ENCODE data around the gene FBN1. TPM values are rescaled to one million over a fixed set of nuclear protein-coding genes. Genes with fewer than 3 reads are reported as not detected.

The FBN1 gene
- total RNA-seq, 4 donors from 2014 or later = 113 to 147 (median 120) TPM

GRCh38 chr15:48481802-48482201 is 163.7 kb downstream of the FBN1 start:
- WGBS, 2 donors = 88 to 94% methylated on average over 2 of the region's 2 CpGs
- Histone ChIP-seq H3K9me3 (no peaks in the 10 kb centered on the region), H3K4me3 (replicated peaks in 1 of 3) (no peak overlapping the region), H3K36me3 (peaks cover 13 to 15% of the 10 kb centered on the region in 2 donors), H3K27me3 (no peaks in the 10 kb centered on the region), H3K27ac (no peak overlapping the region), H3K4me1 (peaks cover 13 to 14% of the 10 kb centered on the region in 2 donors)
- TF ChIP-seq POLR2A (IDR thresholded peaks at IDR 0.05) = no peak
- TF ChIP-seq CTCF (IDR thresholded peaks at IDR 0.05) = no peak
- no peak for DNase-seq
- intact Hi-C loops (cut with DNase I) = no loop called here

GRCh38 chr15:48479751-48480150 is 165.8 kb downstream of the FBN1 start:
- intact Hi-C loops (cut with DNase I) = no loop called here
- no peak for DNase-seq
- no peak overlapping the region for H3K4me3 ChIP-seq (replicated peaks in 1 of 3)
- H3K9me3 ChIP-seq = no peaks in the 10 kb centered on the region
- H3K4me1 ChIP-seq = peaks cover 13 to 14% of the 10 kb centered on the region in 2 donors
- peaks cover 0 to 5% of the 10 kb centered on the region in 2 donors for H3K36me3 ChIP-seq
- peak overlapping the region in 2 of 3 donors; percentile 20 to 48 for H3K27ac ChIP-seq
- WGBS, 2 donors = 93 to 95% methylated on average over 2 of the region's 2 CpGs
- no peaks in the 10 kb centered on the region for H3K27me3 ChIP-seq
- TF ChIP-seq POLR2A (IDR thresholded peaks at IDR 0.05) = no peak
- no peak for TF ChIP-seq CTCF (IDR thresholded peaks at IDR 0.05)

GRCh38 chr15:48478581-48478980 is 166.9 kb downstream of the FBN1 start:
- DNase-seq = no peak
- Histone ChIP-seq H3K9me3 (no peaks in the 10 kb centered on the region), H3K4me1 (peaks cover 13 to 14% of the 10 kb centered on the region in 2 donors), H3K4me3 (replicated peaks in 1 of 3) (no peak overlapping the region), H3K36me3 (peaks cover 3 to 6% of the 10 kb centered on the region in 2 donors), H3K27me3 (no peaks in the 10 kb centered on the region), H3K27ac (no peak overlapping the region)
- 83 to 95% methylated on average over 2 of the region's 2 CpGs for WGBS, 2 donors
- intact Hi-C loops (cut with DNase I) = no loop called here
- TF ChIP-seq POLR2A (IDR thresholded peaks at IDR 0.05) (no peak), CTCF (IDR thresholded peaks at IDR 0.05) (no peak)

GRCh38 chr15:48477795-48478360 is 167.6 kb downstream of the FBN1 start:
- H3K9me3 ChIP-seq = no peaks in the 10 kb centered on the region
- H3K27ac ChIP-seq = no peak overlapping the region
- TF ChIP-seq POLR2A (IDR thresholded peaks at IDR 0.05) (no peak), CTCF (IDR thresholded peaks at IDR 0.05) (no peak)
- no peaks in the 10 kb centered on the region for H3K27me3 ChIP-seq
- no peak for DNase-seq
- H3K36me3 ChIP-seq = peaks cover 0 to 10% of the 10 kb centered on the region in 2 donors
- peaks cover 13 to 14% of the 10 kb centered on the region in 2 donors for H3K4me1 ChIP-seq
- H3K4me3 ChIP-seq (replicated peaks in 1 of 3) = no peak overlapping the region
- WGBS, 2 donors = 73 to 83% methylated on average over 6 of the region's 6 CpGs
- intact Hi-C loops (cut with DNase I) = no loop called here

- peaks cover 12 to 20% of the 10 kb centered on the region in 2 donors for H3K36me3 ChIP-seq
- WGBS, 2 donors = 94 to 96% methylated on average over 2 of the region's 2 CpGs
- peaks cover 9 to 13% of the 10 kb centered on the region in 2 donors for H3K4me1 ChIP-seq
Measured at GRCh38 chr15:48475600-48476395, 169.7 kb downstream of the FBN1 start.

More at GRCh38 chr15:48475600-48476395, 169.7 kb downstream of the FBN1 start:
- no peak overlapping the region for H3K27ac ChIP-seq
- DNase-seq = no peak
- H3K4me3 ChIP-seq (replicated peaks in 1 of 3) = no peak overlapping the region
- intact Hi-C loops (cut with DNase I) = no loop called here
- TF ChIP-seq CTCF (IDR thresholded peaks at IDR 0.05) (no peak), POLR2A (IDR thresholded peaks at IDR 0.05) (no peak)
- H3K27me3 ChIP-seq = no peaks in the 10 kb centered on the region
- no peaks in the 10 kb centered on the region for H3K9me3 ChIP-seq

All from thyroid gland (tissue), 4 donors.